Hematopoietic multipotent progenitor cell treated with erythropoietin and hydrocortisone succinate and interleukin-3 and kit ligand, for 8 days (in vitro differentiated cells): Measurements from ENCODE around the gene WSB1.
A peak's percentile ranks its signal among the peaks of the same experiment; 100 is the strongest.

ENCODE experiments used
- DNase-seq: peaks from one replicate; pipeline ENCODE4 v3.0.0-alpha.2; 2015

The WSB1 gene

GRCh38 chr17:27339836-27340550 lies 46.1 kb downstream of the WSB1 start:
- peak; percentile 51 for DNase-seq

GRCh38 chr17:27340575-27340974 lies 46.7 kb downstream of the WSB1 start:
- DNase-seq, result no peak

- no peak for DNase-seq
Observed at GRCh38 chr17:27341041-27341471, 47.1 kb downstream of the WSB1 start.

DNA sequence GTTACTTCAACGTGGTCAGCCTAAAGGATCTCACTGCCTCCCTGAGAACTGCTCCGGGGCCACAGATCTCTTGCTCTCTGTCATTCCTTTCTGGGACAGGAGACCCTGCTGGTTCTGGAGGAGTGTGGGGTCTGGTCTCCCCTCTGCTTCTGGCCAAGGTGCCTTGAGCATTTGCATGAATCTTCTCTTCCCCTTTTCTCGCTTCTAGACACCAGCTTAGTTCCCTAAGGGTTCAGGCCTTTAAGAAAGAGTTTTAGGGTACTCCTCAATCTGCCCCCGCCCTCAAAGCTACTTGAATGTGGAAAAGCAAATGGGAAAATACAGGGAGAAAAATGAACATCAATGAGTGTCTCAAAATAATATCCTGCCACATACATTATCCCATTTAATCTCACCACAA lies 48.1 kb downstream of the WSB1 start:
- DNase-seq, result no peak

- no peak for DNase-seq
Observed at GRCh38 chr17:27343294-27343693, 49.4 kb downstream of the WSB1 start.

GRCh38 chr17:27343977-27344607 lies 50.2 kb downstream of the WSB1 start:
- DNase-seq, result no peak

DNA sequence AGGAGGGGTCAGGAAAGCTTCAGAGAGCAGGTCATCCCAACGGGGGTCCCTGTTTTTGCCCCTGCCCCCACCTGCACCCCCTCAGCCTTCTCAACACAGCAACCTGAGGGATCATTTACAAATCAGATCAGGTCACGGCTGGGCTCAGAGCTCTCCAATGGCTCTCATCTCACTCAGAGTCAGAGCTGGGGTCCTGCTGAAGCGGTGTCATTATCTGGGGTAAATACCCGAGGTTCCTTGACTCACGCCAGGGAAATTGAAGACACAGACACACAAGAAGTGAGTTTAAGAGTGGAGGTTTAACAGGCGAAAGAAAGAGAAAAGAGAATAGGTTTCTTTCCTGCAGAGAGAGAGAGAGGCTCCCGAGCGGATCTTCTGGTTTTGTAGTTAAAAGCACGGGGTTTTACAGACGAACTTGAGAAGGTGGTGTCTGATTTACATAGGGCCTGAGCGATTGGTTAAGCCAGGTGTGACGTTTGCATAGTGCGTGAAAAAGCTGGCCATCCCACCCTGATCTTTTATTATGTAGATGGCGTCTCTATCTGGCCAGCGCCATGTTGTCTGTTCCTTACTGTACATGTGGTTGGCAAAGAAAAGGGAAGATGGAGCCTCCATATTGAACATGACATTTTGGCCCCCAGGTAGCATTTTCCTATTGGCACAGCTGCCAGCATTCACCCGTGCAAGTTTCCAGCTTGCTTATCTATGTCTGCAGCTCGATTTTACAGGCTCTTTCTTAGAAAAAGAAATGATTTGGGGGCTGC lies 51.4 kb downstream of the WSB1 start:
- peak; percentile 33 for DNase-seq

GRCh38 chr17:27346228-27346899 lies 52.5 kb downstream of the WSB1 start:
- DNase-seq, result no peak

- no peak for DNase-seq
Observed at GRCh38 chr17:27348196-27348595, 54.3 kb downstream of the WSB1 start.

DNA sequence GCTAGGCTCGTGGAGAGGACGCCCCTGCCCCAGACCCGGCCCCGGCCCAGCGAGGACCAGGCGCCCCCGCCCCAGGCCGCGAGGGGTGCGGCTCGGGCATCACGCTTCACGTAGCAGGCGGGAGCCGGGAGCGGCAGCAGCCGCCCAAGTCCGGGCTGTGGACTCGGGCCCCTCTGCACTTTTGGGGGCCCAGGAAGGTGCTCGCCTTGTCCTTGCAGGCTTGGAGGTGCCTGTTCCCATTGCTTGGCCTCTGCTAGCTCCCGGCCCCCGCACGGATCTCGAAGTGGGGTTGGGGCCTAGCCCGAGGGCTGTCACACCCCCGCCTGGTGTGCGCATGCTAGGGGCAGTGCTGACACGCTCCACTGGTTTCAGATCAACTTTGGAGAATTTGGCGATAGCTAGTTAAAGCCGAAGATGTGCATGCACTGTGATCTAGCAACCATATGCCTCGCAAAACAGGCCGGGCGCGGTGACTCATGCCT lies 55.7 kb downstream of the WSB1 start:
- DNase-seq, result no peak

- DNase-seq, result no peak
Observed at GRCh38 chr17:27351759-27352158, 57.8 kb downstream of the WSB1 start.

DNA sequence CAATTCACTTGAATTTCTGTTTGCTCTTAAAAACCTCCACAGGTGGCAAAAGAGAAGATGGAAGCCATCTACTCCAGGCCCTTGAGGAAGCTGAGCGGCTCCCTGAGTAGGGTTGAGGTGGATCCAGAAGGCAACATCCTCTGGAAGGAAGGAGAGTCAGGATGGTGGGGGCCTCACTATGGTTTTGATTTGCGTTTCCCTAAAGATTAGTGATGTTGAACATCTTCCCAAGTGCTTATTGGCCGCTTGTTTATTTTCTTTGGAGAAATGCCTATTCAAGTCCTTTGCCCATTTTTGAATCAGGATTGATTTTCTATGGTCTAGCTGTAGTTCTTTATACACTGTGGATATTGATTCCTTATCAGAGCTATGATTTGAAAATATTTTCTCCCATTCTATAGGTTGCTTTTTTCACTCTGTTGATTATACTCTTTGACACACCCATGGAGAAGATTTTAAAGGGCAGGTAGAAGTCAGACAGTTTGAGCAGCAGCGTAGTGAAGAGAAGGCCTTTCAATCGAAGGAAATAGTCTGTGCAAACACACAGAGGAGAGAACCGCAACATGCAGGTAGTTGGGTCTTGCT lies 58.6 kb downstream of the WSB1 start:
- DNase-seq, result no peak

GRCh38 chr17:27353033-27353460 lies 59.1 kb downstream of the WSB1 start:
- no peak for DNase-seq

- peak; percentile 91 for DNase-seq
Observed at GRCh38 chr17:27353461-27354050, 59.6 kb downstream of the WSB1 start.

- no peak for DNase-seq
Observed at GRCh38 chr17:27354051-27354490, 60.2 kb downstream of the WSB1 start.

DNA sequence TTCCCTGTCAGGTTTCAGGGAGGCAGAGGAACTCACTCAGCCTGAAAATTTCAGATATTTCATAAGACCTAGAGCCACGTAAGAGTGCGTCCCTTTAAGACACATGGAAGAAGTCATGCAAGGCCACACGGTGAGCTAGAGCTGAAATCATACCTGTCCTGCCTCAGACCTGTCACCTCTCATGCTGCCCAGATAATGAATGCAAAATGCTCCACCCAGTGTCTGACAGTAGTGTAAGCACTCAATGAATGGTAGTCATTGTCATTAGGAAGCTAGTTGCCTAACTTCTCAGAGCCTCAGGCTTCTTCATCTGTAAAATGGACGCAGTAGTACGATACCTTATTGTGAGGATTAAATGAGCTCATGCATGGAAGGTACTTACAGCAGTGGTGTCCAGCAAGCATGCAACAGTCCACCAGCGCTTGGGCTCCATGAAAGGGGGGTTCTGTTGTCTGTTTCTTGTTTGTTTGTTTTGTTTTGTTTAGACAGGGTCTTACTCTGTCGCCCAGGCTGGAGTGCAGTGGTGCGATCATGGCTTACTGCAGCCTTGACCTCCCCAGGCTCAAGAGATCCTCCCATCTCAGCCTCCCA lies 60.7 kb downstream of the WSB1 start:
- DNase-seq, result peak; percentile 59

GRCh38 chr17:27355419-27355818 lies 61.5 kb downstream of the WSB1 start:
- DNase-seq, result no peak

- DNase-seq, result no peak
Observed at GRCh38 chr17:27356091-27356705, 62.3 kb downstream of the WSB1 start.

DNA sequence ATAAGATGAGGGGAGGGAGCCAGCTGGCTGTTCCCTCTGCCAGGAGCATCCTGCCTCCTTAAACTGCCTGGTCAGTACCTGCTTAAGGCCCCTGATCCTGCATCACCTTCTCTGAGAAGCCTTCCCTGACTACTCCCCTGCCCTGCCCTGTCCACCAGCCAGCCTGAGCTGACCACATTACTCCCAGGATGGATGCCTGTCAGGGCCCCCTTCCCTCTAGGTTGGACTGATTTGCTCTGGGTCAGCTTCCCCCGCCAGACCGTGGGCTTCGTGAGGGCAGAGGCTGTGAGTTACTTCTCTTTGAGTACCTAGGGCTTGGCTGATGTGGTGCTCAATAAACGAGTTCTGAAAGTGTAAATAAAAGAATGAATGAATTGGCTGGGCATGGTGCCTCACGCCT lies 63.3 kb downstream of the WSB1 start:
- no peak for DNase-seq

GRCh38 chr17:27360507-27360906 lies 66.6 kb downstream of the WSB1 start:
- DNase-seq, result no peak

GRCh38 chr17:27361695-27362094 lies 67.8 kb downstream of the WSB1 start:
- no peak for DNase-seq
